Keratinocyte (primary cell): ENCODE results near the gene GID8. TPM values are rescaled to one million over a fixed set of nuclear protein-coding genes. Genes with fewer than 3 reads are reported as not detected.

Source experiments
- DNase-seq: peaks from one replicate; pipeline ENCODE4 v3.0.0-alpha.2; 2011; ENCODE audit warnings: low read depth, missing footprints, low spot score
- FAIRE-seq: peaks from 2 replicates; lab custom pipeline; 2011; peaks lifted over from hg19 to GRCh38; lab: Jason Lieb, UNC
- H2AFZ ChIP-seq: 2 replicates; pipeline ENCODE4 v1.6.0; 2012; ENCODE audit warnings: low read length, control low read depth, inconsistent platforms; ENCODE audit not compliant: control insufficient read depth
- H3K27ac ChIP-seq: 2 replicates; pipeline ENCODE4 v1.5.1; 2011; ENCODE audit warnings: low read length; ENCODE audit not compliant: control insufficient read depth, insufficient read depth
- H3K27me3 ChIP-seq: 3 replicates; pipeline ENCODE4 v1.6.0; 2011; ENCODE audit warnings: low read length; ENCODE audit not compliant: control insufficient read depth, insufficient read depth; ENCODE audit errors: extremely low read depth
- H3K36me3 ChIP-seq, 2 experiments: 2 replicates in 1 of 2; 3 replicates in 1 of 2; pipeline ENCODE4 v1.5.1; 2011; ENCODE audit warnings: low read length in 2 of 2, mild to moderate bottlenecking in 1 of 2; ENCODE audit not compliant: control insufficient read depth in 2 of 2, insufficient read depth in 2 of 2; ENCODE audit errors: extremely low read depth in 1 of 2
- H3K4me1 ChIP-seq: 3 replicates; pipeline ENCODE4 v1.5.1; 2011; ENCODE audit warnings: low read length; ENCODE audit not compliant: control insufficient read depth, insufficient read depth; ENCODE audit errors: extremely low read depth
- H3K4me2 ChIP-seq: 3 replicates; pipeline ENCODE4 v1.6.0; 2011; ENCODE audit warnings: low read depth, low read length; ENCODE audit not compliant: control insufficient read depth, insufficient read depth; ENCODE audit errors: extremely low read depth
- H3K4me3 ChIP-seq, 3 experiments: fragments of 200-600 bp in 1 of 3; sonication (generic) in 1 of 3; 2 replicates in 2 of 3; 3 replicates in 1 of 3; pipeline ENCODE4 v1.5.1; 2011 to 2016; ENCODE audit warnings: low read length in 3 of 3, mild to moderate bottlenecking in 3 of 3, control low read depth in 2 of 3, inconsistent platforms in 1 of 3, low read depth in 1 of 3, mixed read lengths in 1 of 3, mixed run types in 1 of 3, moderate library complexity in 1 of 3; ENCODE audit not compliant: control insufficient read depth in 2 of 3, insufficient read depth in 2 of 3; ENCODE audit errors: extremely low read depth in 1 of 3
- H3K79me2 ChIP-seq: 2 replicates; pipeline ENCODE4 v1.6.0; 2012; ENCODE audit warnings: low read length; ENCODE audit not compliant: control insufficient read depth, insufficient read depth
- H3K9ac ChIP-seq: 3 replicates; pipeline ENCODE4 v1.6.0; 2011; ENCODE audit warnings: low read length; ENCODE audit not compliant: control insufficient read depth, insufficient read depth; ENCODE audit errors: extremely low read depth
- H3K9me1 ChIP-seq: 3 replicates; pipeline ENCODE4 v1.6.0; 2011; ENCODE audit warnings: low read length; ENCODE audit not compliant: control insufficient read depth, insufficient read depth; ENCODE audit errors: extremely low read depth
- H3K9me3 ChIP-seq: 2 replicates; pipeline ENCODE4 v1.5.1; 2012; ENCODE audit warnings: low read depth, low read length; ENCODE audit not compliant: control insufficient read depth
- H4K20me1 ChIP-seq: 3 replicates; pipeline ENCODE4 v1.6.0; 2011; ENCODE audit warnings: low read length; ENCODE audit not compliant: control insufficient read depth, insufficient read depth; ENCODE audit errors: extremely low read depth
- CTCF ChIP-seq, 3 experiments: IDR thresholded peaks in 1 of 3; conservative IDR thresholded peaks in 1 of 3; optimal IDR thresholded peaks in 1 of 3; 2 replicates in 2 of 3; 3 replicates in 1 of 3; pipeline versions ENCODE3 to v1.5.1; 2011; ENCODE audit warnings: low read length in 3 of 3, mild to moderate bottlenecking in 3 of 3, moderate library complexity in 2 of 3, control low read depth in 1 of 3, inconsistent platforms in 1 of 3; ENCODE audit not compliant: insufficient read depth in 2 of 3; ENCODE audit errors: extremely low read depth in 1 of 3
- EZH2 ChIP-seq: IDR thresholded peaks from one replicate; pipeline ENCODE4 v1.6.1; 2012; ENCODE audit warnings: inconsistent platforms, mild to moderate bottlenecking, low read length, moderate library complexity
- dilution Hi-C: fragments of 300-500 bp; cut with MboI; formaldehyde crosslinking; loops from one replicate; pipeline ENCODE4 v1.7.0; 2020; ENCODE audit warnings: low sequenced_read_pairs; ENCODE audit not compliant: extremely low pct_ligation_motif_present
- polyA plus RNA-seq, 5 experiments: library from polyadenylated mRNA; depleted of rRNA in 3 of 5; stranded (reverse) in 3 of 5; stranded (forward) in 1 of 5; unstranded in 1 of 5; fragments of >200 nt; gene quantifications; 1 replicate in 1 of 5; 2 replicates in 3 of 5; 3 replicates in 1 of 5; pipeline versions ENCODE4 v1.2.1 to v1.2.3, GENCODE V29; 2011 to 2012; ENCODE audit warnings: missing spikeins in 2 of 5, low read depth in 1 of 5, low replicate concordance in 1 of 5

GID8 gene
- polyA plus RNA-seq, 1 donor (not counting 4 experiments of a cell fraction or from before 2014, with no cell fraction given): 23.7 TPM

GRCh38 chr20:62925076-62925419 is 12.9 kb upstream of the GID8 start:
- peak overlapping the region; percentile 99 for H3K4me2 ChIP-seq
- no peak overlapping the region for H2AFZ ChIP-seq
- no peaks in the 10 kb centered on the region for H3K9me3 ChIP-seq
- no peaks in the 10 kb centered on the region for H3K27me3 ChIP-seq
- H3K9me1 ChIP-seq: peaks cover 11% of the 10 kb centered on the region
- peaks cover 91% of the 10 kb centered on the region for H3K79me2 ChIP-seq
- peak overlapping the region; percentile 67 to 91 (median 89) for H3K4me3 ChIP-seq
- dilution Hi-C loops: no loop called here
- peaks cover 0 to 6% of the 10 kb centered on the region in 2 experiments for H3K36me3 ChIP-seq
- peak overlapping the region; percentile 98 for H3K9ac ChIP-seq
- H3K4me1 ChIP-seq: peaks cover 56% of the 10 kb centered on the region
- peak overlapping the region; percentile 97 for H3K27ac ChIP-seq
- FAIRE-seq (no peak), DNase-seq (no peak)
- H4K20me1 ChIP-seq: peaks cover 38% of the 10 kb centered on the region
- TF ChIP-seq CTCF (optimal IDR thresholded peaks at IDR 0.05 in 1 of 3, IDR thresholded peaks at IDR 0.05 in 1 of 3, conservative IDR thresholded peaks at IDR 0.05 in 1 of 3; ENCODE audit: extremely low read depth in 1 of 3, insufficient read depth in 2 of 3, low read length in 3 of 3): no peak
- TF ChIP-seq EZH2: no peak

GRCh38 chr20:62925420-62926228 is 12.3 kb upstream of the GID8 start:
- Histone ChIP-seq H3K4me3 (peak overlapping the region; percentile 67 to 91 (median 89)), H3K9me1 (peaks cover 9% of the 10 kb centered on the region), H3K27ac (peak overlapping the region; percentile 97), H3K79me2 (peaks cover 91% of the 10 kb centered on the region), H3K4me1 (peaks cover 50% of the 10 kb centered on the region), H3K27me3 (no peaks in the 10 kb centered on the region), H2AFZ (no peak overlapping the region), H3K9me3 (no peaks in the 10 kb centered on the region), H4K20me1 (peaks cover 33% of the 10 kb centered on the region), H3K36me3 (peaks cover 0 to 6% of the 10 kb centered on the region in 2 experiments), H3K4me2 (peak overlapping the region; percentile 99), H3K9ac (peak overlapping the region; percentile 98)
- TF ChIP-seq CTCF (optimal IDR thresholded peaks at IDR 0.05 in 1 of 3, IDR thresholded peaks at IDR 0.05 in 1 of 3, conservative IDR thresholded peaks at IDR 0.05 in 1 of 3; ENCODE audit: extremely low read depth in 1 of 3, insufficient read depth in 2 of 3, low read length in 3 of 3): no peak
- TF ChIP-seq EZH2: no peak
- dilution Hi-C loops: no loop called here
- DNase-seq: no peak
- FAIRE-seq: no peak
